Endometrial microvascular endothelial cells (primary cell): ENCODE data around the gene CDYL. TPM values are rescaled to one million over a fixed set of nuclear protein-coding genes. Genes with fewer than 3 reads are reported as not detected.

ENCODE experiments used
- in situ Hi-C: cut with HindIII; loops from 2 replicates; pipeline ENCODE4 v1.10.0; 2017; ENCODE audit warnings: low sequenced_read_pairs, low pct_unique_long_range_greater_than_20kb; ENCODE audit errors: inconsistent ontology term
- total RNA-seq: library from RNA; depleted of rRNA; stranded (reverse); fragments of >200 nt; gene quantifications from one replicate; pipeline ENCODE4 v1.2.3, GENCODE V29; 2015; ENCODE audit errors: inconsistent ontology term

Gene CDYL
- total RNA-seq, 1 donor from 2014 or later: 18.1 TPM

DNA sequence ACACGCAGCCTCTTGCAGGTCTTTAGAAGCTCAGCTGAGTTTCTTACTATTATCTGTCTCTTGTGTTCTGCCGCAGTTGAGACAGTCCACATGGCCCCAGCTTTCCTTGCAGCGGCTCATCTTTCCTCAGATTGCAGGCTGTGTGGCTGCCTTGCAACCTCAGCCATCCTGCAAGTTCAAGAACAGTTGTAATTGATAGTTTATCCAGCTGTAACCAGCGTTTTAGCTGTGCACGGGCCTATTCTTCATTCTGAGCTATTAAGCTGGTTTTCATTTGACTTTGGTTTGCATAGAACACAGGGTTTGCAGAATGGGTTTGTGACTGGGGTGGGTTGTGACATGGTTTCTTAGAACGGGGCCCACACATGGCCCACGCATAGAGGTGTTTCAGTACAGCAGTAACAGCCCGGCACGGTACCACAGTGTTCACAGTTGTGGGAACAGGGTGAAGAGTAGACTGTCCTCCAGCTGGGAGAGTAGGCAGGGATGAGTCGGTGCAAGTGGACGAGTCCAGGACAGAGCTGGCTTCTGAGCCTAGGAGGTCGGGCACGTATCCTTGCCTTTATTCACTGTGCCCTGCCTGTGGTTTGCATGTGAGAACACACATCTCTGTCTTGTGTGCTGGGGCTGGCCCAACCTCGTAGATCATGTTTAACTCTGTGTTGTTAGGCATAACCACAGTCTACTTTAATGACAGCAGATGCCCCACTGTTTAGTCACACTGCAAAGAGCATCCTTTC, 138.4 kb downstream of the CDYL start:
- in situ Hi-C loops: no loop called here

DNA sequence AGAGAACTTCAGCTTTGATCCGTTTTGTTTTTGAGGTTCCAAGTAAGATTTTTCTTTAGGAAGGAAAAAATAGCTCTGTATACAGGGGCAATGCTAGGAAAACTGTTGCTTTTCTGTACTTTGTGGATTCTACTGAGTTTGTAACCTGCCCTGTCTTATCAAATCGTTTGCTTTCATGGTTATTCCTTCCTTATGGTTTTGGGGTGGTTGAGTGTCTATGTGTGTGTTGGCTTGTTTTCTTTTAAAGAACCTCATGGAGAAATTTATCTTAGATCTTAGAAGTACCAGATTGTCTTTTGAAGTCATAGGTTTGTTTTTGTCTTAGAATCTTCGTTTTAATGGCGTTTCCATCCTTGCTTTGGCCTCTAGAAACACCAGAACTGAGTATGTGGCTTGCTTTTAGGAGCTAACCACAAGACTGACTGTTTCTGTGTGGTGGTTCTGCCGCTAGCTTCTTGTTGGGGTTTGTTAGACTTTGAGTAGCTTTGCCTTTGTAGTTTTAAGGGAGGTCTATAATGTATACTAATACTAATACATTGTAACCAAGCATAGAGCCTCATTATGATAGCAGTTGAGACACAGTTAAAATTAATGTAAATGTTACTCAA, 140.9 kb downstream of the CDYL start:
- in situ Hi-C loops: no loop called here

- in situ Hi-C loops: no loop called here
Measured at GRCh38 chr6:4920914-4921410, 144.8 kb downstream of the CDYL start.

- in situ Hi-C loops: no loop called here
Measured at GRCh38 chr6:4922488-4923037, 146.4 kb downstream of the CDYL start.

DNA sequence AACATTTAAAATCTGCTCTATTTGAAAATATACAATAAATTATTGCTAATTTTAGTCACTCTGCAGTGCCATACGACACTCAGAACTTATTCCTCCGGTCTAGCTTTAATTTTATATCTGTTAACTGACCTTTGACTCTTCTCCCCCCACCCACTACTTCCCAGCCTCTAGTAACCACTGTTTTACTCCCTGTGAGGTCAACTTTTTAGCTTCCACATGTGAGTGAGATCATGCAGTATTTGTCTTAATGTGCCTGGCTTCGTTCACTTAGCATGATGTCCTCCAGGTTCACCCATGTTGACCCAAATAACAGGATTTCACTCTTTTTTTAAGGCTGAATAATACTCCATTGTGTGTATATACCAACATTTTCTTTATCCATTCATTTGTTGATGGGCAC, 146.9 kb downstream of the CDYL start:
- in situ Hi-C loops: no loop called here

- in situ Hi-C loops: no loop called here
Measured at GRCh38 chr6:4924661-4925271, 148.6 kb downstream of the CDYL start.

DNA sequence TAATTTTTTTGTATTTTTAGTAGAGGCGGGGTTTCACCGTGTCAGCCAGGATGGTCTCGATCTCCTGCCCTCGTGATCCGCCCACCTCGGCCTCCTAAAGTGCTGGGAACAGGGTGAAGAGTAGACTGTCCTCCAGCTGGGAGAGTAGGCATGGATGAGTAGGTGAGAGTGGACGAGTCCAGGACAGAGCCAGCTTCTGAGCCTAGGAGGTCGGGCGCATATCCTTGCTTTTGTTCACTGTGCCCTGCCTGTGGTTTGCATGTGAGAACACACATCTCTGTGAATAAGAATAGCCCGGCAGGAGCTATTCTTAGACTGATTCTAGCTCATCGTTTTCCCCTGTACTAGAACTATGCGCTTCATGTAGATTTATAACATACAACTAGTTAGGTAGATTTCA, 149.4 kb downstream of the CDYL start:
- in situ Hi-C loops: no loop called here

GRCh38 chr6:4928426-4928825, 152.2 kb downstream of the CDYL start:
- in situ Hi-C loops: no loop called here

GRCh38 chr6:4929097-4929718, 153.0 kb downstream of the CDYL start:
- in situ Hi-C loops: no loop called here

DNA sequence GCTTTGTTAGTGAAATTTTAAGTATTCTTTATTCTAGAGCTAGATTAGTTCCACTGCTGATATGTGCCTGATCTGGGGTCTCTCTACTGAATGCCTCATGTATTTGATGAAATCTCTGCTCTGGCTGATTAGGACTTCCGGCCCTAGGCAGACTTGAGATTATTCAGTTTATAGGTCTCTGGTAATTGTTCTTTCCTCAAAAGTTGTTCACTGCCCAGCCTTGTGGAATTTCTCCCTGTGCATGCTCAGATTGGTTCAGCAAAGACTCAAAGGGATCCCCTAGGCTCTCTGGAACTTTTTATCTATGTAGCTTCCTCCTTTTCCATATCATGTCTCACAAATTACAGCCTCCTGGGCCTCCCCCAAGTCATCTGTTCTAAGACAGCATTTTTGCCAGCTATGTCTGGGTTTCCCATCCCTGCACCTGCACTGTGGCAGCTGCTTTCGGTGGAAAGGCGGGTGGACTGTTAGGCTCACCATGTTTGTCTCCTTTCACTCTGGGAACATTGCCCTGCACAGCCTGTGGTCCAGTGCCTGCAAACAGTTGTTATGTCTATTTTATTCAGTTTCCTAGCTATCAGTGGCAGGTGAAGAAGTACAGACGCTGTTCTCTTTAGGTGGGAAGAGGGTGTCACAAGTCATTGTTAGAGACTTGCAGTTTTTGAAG, 154.0 kb downstream of the CDYL start:
- in situ Hi-C loops: no loop called here

DNA sequence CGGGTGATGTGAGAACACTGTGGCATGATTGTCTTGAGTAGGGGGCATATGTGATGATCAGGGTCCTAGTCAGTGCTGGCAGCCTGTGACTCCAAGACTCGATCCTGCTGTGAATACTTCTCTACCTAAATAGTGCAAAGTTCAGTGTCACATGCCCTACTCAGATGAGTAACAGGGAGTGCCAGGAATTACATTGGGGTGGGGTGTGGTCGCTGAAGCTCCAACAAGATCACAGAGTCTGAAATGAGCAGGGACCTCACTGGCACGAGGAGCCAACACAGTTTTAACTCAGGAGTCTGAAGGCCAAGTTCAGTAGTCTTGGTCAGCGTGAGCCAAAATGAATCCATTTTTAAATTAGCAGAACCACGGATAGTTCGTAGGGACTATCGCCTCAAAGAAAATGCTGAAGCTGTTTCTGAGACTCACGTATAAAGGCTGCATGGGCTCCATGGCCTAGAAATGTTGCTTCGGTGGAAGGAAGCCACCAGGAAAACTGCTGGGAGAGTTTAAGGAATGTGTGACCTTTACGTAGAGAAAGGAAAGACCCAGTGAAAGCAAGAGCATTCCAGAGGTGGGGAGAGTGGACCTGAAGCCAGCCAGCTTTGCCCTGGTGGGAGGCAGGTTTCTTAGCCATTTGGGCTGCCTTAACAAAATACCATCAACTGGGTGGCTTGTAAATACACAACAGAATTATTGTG, 155.5 kb downstream of the CDYL start:
- in situ Hi-C loops: no loop called here

- in situ Hi-C loops: no loop called here
Measured at GRCh38 chr6:4932228-4932903, 156.2 kb downstream of the CDYL start.

- in situ Hi-C loops: no loop called here
Measured at GRCh38 chr6:4935486-4935885, 159.3 kb downstream of the CDYL start.

GRCh38 chr6:4935975-4936680, 159.9 kb downstream of the CDYL start:
- in situ Hi-C loops: no loop called here

- in situ Hi-C loops: no loop called here
Measured at GRCh38 chr6:4936681-4937041, 160.5 kb downstream of the CDYL start.

GRCh38 chr6:4937414-4937813, 161.2 kb downstream of the CDYL start:
- in situ Hi-C loops: no loop called here

DNA sequence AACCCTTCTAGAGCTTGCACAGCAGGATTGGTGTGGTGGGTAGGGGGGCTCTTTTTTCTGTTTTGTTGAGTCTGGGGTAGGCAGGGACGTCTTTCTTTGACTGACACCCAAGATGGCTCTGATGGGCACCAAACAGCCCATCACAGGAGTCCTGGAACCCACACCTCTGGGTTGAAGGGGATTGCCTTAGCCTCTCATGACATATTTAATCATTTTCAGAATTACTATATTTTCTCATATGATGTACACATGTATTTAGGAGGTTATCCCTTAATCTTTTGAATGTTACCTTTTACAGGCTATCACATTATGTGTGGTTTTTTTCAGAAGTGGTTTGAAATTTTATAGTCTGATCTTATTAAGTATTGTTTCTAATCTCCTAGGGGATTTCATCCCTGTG, 163.0 kb downstream of the CDYL start:
- in situ Hi-C loops: no loop called here
